Calu3 (cell line): ENCODE data around the gene VWA8. TPM values are rescaled to one million over a fixed set of nuclear protein-coding genes. Genes with fewer than 3 reads are reported as not detected.

Experiments
- BruUV-seq: library from RNA; stranded (reverse); fragments of 400-500 nt; replicated peaks from 2 replicates; lab custom pipeline; 2021; lab: Mats Ljungman, UMichigan
- CTCF ChIA-PET: fragments of 300-600 bp; sonication (Branson Sonifier 250); formaldehyde crosslinking; loops from one replicate; lab custom pipeline; 2022; ENCODE audit warnings: antibody characterized with exemption; lab: Charles Lee
- DNase-seq: peaks from one replicate; pipeline ENCODE4 v3.0.0; 2022
- H3K27ac Mint-ChIP-seq: one replicate; pipeline ENCODE4 v1.8.0; 2022; ENCODE audit warnings: mixed read lengths; ENCODE audit not compliant: unreplicated experiment
- H3K27me3 Mint-ChIP-seq: one replicate; pipeline ENCODE4 v1.8.0; 2022; ENCODE audit warnings: mixed read lengths; ENCODE audit not compliant: unreplicated experiment
- H3K36me3 Mint-ChIP-seq: one replicate; pipeline ENCODE4 v1.8.0; 2022; ENCODE audit warnings: mild to moderate bottlenecking, moderate library complexity, mixed read lengths; ENCODE audit not compliant: insufficient read depth, unreplicated experiment
- H3K4me1 Mint-ChIP-seq: one replicate; pipeline ENCODE4 v1.8.0; 2022; ENCODE audit warnings: mild to moderate bottlenecking, low read depth, mixed read lengths; ENCODE audit not compliant: unreplicated experiment
- H3K4me3 Mint-ChIP-seq: one replicate; pipeline ENCODE4 v1.8.0; 2022; ENCODE audit warnings: mild to moderate bottlenecking, low read depth, moderate library complexity, mixed read lengths; ENCODE audit not compliant: unreplicated experiment
- H3K9me3 Mint-ChIP-seq: one replicate; pipeline ENCODE4 v1.8.0; 2022; ENCODE audit warnings: low read depth, mixed read lengths; ENCODE audit not compliant: unreplicated experiment
- intact Hi-C: fragments of 100-400 bp; cut with micrococcal nuclease; formaldehyde crosslinking; loops from one replicate; pipeline ENCODE4 v1.10.0; 2022; ENCODE audit not compliant: unreplicated experiment
- total RNA-seq: library from RNA; stranded (reverse); gene quantifications from 2 replicates; pipeline ENCODE4 v1.2.3, GENCODE V29; 2022
- TF ChIP-seq, protein P1 (sequence below): fragments of 200-600 bp; IDR thresholded peaks from one replicate; pipeline ENCODE4 v1.8.0; 2022; ENCODE audit warnings: antibody characterized with exemption; ENCODE audit not compliant: unreplicated experiment

The VWA8 gene
- total RNA-seq, 1 experiment from 2014 or later: 15.2 TPM

DNA sequence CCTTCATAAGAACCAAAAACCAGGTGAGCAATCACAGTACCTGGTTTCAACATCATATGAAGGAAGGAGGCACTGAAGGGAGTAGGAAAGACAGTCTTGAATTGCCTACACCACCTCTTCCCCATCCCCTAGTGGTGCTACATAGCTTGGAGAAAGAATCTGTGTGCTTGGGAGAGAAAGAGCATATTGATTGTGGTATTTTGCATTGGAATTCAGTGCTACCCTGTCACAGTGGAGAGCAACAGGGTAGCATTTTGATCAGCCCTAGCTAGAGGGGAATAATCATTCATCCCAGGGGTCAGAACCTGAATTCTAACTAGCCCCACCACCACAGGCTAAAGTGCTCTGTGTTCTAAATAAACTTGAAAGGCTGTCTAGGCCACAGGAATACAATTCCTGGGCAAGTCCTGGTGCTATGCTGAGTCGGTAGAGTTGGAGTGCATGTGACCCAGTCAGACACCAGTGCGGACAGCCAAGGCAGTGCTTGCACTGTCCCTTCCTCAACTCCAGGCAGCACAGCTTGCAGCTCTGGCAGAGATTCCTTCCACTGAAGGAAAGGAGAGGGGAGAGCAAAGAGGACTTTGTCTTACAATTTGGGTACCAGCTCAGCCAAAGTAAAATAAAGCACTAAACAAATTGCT lies 158.7 kb downstream of the VWA8 start:
- Mint-ChIP-seq H3K4me1 (peaks cover 15% of the 10 kb centered on the region), H3K9me3 (peaks cover 3% of the 10 kb centered on the region), H3K27me3 (no peaks in the 10 kb centered on the region), H3K27ac (no peak overlapping the region), H3K4me3 (no peak overlapping the region), H3K36me3 (no peaks in the 10 kb centered on the region)
- TF ChIP-seq, protein P1, sequence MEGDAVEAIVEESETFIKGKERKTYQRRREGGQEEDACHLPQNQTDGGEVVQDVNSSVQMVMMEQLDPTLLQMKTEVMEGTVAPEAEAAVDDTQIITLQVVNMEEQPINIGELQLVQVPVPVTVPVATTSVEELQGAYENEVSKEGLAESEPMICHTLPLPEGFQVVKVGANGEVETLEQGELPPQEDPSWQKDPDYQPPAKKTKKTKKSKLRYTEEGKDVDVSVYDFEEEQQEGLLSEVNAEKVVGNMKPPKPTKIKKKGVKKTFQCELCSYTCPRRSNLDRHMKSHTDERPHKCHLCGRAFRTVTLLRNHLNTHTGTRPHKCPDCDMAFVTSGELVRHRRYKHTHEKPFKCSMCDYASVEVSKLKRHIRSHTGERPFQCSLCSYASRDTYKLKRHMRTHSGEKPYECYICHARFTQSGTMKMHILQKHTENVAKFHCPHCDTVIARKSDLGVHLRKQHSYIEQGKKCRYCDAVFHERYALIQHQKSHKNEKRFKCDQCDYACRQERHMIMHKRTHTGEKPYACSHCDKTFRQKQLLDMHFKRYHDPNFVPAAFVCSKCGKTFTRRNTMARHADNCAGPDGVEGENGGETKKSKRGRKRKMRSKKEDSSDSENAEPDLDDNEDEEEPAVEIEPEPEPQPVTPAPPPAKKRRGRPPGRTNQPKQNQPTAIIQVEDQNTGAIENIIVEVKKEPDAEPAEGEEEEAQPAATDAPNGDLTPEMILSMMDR: no peak
- no TSS peak for BruUV-seq
- no peak for DNase-seq
- CTCF ChIA-PET: no interaction called here
- intact Hi-C loops: no loop called here

DNA sequence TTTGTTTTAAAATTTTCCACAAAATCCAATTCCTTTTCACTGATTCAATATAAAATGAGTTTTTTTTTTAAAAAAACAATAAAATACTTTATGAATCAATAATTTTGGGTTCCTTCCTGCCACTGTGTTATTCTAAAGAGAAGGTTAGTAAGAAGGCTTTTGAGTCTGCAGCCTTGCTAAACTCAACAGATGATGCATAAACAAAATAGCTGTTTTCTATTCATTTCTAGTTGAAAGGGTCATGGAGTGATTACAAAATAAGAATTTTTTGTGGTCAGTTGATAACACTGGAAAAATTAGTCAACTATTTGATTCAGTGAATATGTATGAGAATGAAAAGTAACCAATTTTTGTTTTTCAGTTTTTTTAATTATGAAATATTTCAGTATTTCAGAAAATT lies 169.9 kb downstream of the VWA8 start:
- H3K4me1 Mint-ChIP-seq: no peaks in the 10 kb centered on the region
- BruUV-seq: no TSS peak
- H3K27ac Mint-ChIP-seq: no peak overlapping the region

DNA sequence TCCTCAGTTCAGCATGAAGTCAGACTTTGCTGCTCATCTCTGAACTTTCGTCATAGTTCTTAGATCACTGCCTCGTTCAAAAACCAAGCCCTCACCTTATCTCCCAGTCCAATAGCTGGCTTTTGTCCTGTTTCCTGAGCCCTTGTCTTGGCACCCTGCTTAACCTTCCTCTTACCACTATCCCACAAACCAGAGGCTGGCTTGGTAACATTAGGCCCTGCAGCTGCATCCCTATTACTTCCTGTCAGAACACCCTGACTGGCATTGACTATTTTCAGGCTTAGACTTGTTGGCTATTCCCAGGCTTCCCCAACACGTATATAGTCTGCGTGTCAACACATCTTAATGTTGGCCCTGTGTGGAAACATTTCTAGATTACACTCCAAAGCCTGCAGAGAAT lies 172.4 kb downstream of the VWA8 start:
- H3K4me1 Mint-ChIP-seq: no peaks in the 10 kb centered on the region
- intact Hi-C loops: no loop called here
- no TSS peak for BruUV-seq
- no peaks in the 10 kb centered on the region for H3K9me3 Mint-ChIP-seq
- no peak overlapping the region for H3K4me3 Mint-ChIP-seq
- DNase-seq: no peak
- TF ChIP-seq, protein P1: no peak
- no peaks in the 10 kb centered on the region for H3K27me3 Mint-ChIP-seq
- no peak overlapping the region for H3K27ac Mint-ChIP-seq
- no peaks in the 10 kb centered on the region for H3K36me3 Mint-ChIP-seq
- CTCF ChIA-PET: no interaction called here

More for the DNA sequence above, 169.9 kb downstream of the VWA8 start:
- intact Hi-C loops: no loop called here
- Mint-ChIP-seq H3K27me3 (no peaks in the 10 kb centered on the region), H3K9me3 (no peaks in the 10 kb centered on the region), H3K4me3 (no peak overlapping the region), H3K36me3 (no peaks in the 10 kb centered on the region)
- TF ChIP-seq, protein P1: no peak
- DNase-seq: no peak
- CTCF ChIA-PET: interaction anchor here (0.6 kb wide), 1 partner anchor 20 kb away, joined by 3 read pairs; no protein-coding TSS in a partner anchor

DNA sequence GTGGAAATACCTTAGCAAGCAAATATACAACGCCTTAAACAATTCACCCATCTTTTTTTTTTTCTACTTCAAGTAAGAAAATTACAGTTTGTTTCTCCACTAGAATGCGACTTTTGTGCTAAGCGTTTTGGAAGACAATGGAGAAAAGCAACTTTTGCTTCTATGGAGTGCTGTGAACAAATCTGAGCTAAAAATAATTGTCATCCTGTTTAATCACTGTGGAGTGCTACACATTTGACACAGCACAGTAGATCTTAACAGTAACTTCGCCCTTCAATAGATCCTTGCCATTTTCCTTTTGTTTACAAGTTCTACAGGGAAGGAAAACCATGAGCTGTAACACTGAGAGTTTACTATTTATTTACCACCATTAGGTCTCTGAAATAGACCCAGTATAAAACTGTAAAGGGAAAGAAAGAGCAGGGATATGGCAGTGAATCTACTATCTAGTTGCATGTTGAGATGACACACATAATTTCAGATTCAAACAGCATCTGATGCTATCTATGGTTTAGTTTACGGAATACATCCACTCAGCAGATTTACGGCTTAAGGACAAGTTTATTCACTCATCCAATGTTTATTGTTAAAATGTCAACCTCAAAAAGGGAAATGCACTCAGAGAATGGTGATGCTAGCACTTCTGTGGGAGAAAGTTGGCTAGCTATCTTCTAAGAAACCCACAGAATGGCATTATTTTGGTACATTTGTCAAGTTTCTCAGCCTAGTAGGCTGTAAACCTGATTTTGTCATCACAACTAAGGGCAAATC lies 175.3 kb downstream of the VWA8 start:
- Mint-ChIP-seq H3K4me3 (no peak overlapping the region), H3K36me3 (no peaks in the 10 kb centered on the region), H3K9me3 (no peaks in the 10 kb centered on the region), H3K27ac (no peak overlapping the region), H3K27me3 (no peaks in the 10 kb centered on the region), H3K4me1 (no peaks in the 10 kb centered on the region)
- TF ChIP-seq, protein P1: no peak
- BruUV-seq: no TSS peak
- intact Hi-C loops: no loop called here
- no peak for DNase-seq
- CTCF ChIA-PET: interaction anchor here (0.7 kb wide), 1 partner anchor 501 kb away, joined by 3 read pairs; no protein-coding TSS in a partner anchor
